OCI-LY1 (cell line): ENCODE data around the gene TIMP2.

ENCODE experiments used
- EZH2 ChIP-seq: fragments of 200-600 bp; sonication (generic), shearing (Covaris generic); IDR thresholded peaks from 2 replicates; pipeline ENCODE4 v1.8.0; 2017; ENCODE audit warnings: borderline replicate concordance, mixed run types, mild to moderate bottlenecking, antibody characterized with exemption, low read length, moderate library complexity, mixed read lengths
- TF ChIP-seq, protein P1 (sequence below): fragments of 200-600 bp; sonication (generic), shearing (Covaris generic); IDR thresholded peaks from 2 replicates; pipeline ENCODE4 v1.5.1; 2017; ENCODE audit warnings: mild to moderate bottlenecking, antibody characterized with exemption, low read length, moderate library complexity, mixed read lengths

DNA sequence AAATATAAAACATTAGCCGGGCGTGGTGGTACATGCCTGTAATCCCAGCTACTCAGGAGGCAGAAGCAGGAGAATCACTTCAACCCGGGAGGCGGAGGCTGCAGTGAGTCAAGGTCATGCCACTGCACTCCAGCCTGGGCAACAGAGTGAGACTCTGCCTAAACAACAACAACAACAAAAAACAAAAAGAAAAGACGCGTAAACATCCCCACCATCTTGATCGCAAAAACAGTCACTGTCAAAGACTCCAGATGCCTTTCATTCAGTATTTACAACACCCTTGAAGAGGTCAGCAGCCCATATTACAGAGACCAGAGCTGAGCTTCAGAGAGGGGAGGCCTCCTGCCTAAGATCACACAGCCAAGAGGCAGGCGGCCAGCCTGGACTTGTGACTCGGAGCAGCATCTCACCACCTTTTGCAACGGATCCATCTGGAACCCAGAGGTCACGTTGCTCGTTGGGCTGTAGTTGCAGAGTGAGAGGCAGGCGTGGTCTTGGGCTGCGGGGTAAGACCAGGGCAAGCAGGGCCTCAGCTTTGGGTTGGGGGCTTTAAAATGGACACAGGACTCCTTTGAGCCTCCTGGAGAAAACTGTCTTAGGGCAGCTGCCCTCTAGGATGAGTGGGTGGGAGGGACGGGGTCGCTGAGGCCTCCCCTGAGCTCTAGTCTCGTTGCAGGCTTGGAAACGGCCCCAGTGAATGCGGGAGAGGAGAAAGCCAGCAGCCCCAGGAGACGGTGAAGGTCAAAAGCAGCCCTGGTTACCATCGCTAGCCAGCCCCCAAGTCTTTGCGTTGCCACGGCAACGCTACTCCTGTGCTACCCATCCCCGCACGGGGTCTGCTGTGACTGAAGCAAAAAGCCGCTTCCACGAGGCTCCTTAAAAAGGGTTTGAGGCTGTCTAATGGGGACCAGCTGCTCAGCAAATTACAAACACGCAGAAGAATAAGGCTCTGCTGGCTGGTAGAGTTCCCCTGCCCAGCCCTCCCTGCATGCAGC lies 28.5 kb upstream of the TIMP2 start:
- no peak for TF ChIP-seq EZH2
- TF ChIP-seq, protein P1, sequence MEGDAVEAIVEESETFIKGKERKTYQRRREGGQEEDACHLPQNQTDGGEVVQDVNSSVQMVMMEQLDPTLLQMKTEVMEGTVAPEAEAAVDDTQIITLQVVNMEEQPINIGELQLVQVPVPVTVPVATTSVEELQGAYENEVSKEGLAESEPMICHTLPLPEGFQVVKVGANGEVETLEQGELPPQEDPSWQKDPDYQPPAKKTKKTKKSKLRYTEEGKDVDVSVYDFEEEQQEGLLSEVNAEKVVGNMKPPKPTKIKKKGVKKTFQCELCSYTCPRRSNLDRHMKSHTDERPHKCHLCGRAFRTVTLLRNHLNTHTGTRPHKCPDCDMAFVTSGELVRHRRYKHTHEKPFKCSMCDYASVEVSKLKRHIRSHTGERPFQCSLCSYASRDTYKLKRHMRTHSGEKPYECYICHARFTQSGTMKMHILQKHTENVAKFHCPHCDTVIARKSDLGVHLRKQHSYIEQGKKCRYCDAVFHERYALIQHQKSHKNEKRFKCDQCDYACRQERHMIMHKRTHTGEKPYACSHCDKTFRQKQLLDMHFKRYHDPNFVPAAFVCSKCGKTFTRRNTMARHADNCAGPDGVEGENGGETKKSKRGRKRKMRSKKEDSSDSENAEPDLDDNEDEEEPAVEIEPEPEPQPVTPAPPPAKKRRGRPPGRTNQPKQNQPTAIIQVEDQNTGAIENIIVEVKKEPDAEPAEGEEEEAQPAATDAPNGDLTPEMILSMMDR, result no peak
